Cardiac fibroblast (primary cell): ENCODE results near the gene PACRG.

Source experiments
- DNase-seq, 2 donors: peaks; one replicate each; pipeline versions ENCODE4 v3.0.0 to v3.0.0-alpha.2; 2010; ENCODE audit warnings: low read depth in 2 of 2
- H3K4me3 ChIP-seq, 2 donors: replicated peaks in 1 of 2; 1 replicate in 1 of 2; 2 replicates in 1 of 2; pipeline ENCODE4 v1.5.1; 2011; ENCODE audit warnings: low read depth in 2 of 2, low read length in 2 of 2, mild to moderate bottlenecking in 2 of 2, moderate library complexity in 1 of 2
- CTCF ChIP-seq: IDR thresholded peaks from one replicate; pipeline ENCODE4 v1.5.1; 2011; ENCODE audit warnings: low read depth, mild to moderate bottlenecking, low read length, inconsistent platforms

PACRG gene

GRCh38 chr6:163192591-163192990 is 464.8 kb downstream of the PACRG start:
- no peak overlapping the region for H3K4me3 ChIP-seq
- DNase-seq: no peak
- TF ChIP-seq CTCF: no peak

- no peak for TF ChIP-seq CTCF
- no peak for DNase-seq
- H3K4me3 ChIP-seq: no peak overlapping the region
Measured at GRCh38 chr6:163193326-163193725, 465.6 kb downstream of the PACRG start.

- no peak overlapping the region for H3K4me3 ChIP-seq
- DNase-seq: no peak
- no peak for TF ChIP-seq CTCF
Measured at GRCh38 chr6:163195721-163196691, 468.2 kb downstream of the PACRG start.

- DNase-seq: no peak
- no peak for TF ChIP-seq CTCF
- no peak overlapping the region for H3K4me3 ChIP-seq
Measured at GRCh38 chr6:163197839-163198238, 470.1 kb downstream of the PACRG start.

- no peak overlapping the region for H3K4me3 ChIP-seq
- no peak for DNase-seq
- no peak for TF ChIP-seq CTCF
Measured at GRCh38 chr6:163198396-163198795, 470.6 kb downstream of the PACRG start.

- no peak overlapping the region for H3K4me3 ChIP-seq
- DNase-seq: no peak
- no peak for TF ChIP-seq CTCF
Measured at GRCh38 chr6:163199371-163199770, 471.6 kb downstream of the PACRG start.
